Left lung (tissue), 10 donors: ENCODE measurements around the gene DIP2C. TPM values are rescaled to one million over a fixed set of nuclear protein-coding genes. Genes with fewer than 3 reads are reported as not detected.

Source experiments
- ATAC-seq: fragments of 200-7000 bp; cut with Tn5 transposase; one replicate; pipeline ENCODE4 v1.9.1; 2020; ENCODE audit warnings: moderate library complexity
- DNase-seq, 4 donors: peaks; one replicate each; pipeline ENCODE4 v3.0.0-alpha.2; 2013 to 2020
- H3K27ac ChIP-seq, 2 donors: fragments of 200-600 bp; sonication (generic) in 1 of 2; one replicate each; pipeline versions ENCODE4 v1.5.0 to v1.8.0; 2020 to 2021
- H3K27me3 ChIP-seq, 2 donors: fragments of 200-600 bp; sonication (generic) in 1 of 2; one replicate each; pipeline versions ENCODE4 v1.5.0 to v1.8.0; 2020 to 2021
- H3K36me3 ChIP-seq, 2 donors: fragments of 200-600 bp; sonication (generic) in 1 of 2; one replicate each; pipeline versions ENCODE4 v1.5.0 to v1.8.0; 2020 to 2021
- H3K4me1 ChIP-seq, 2 donors: fragments of 200-600 bp; one replicate each; pipeline ENCODE4 v1.8.0; 2021
- H3K4me3 ChIP-seq, 2 donors: fragments of 200-600 bp; sonication (generic) in 1 of 2; one replicate each; pipeline versions ENCODE4 v1.5.0 to v1.8.0; 2020 to 2021; ENCODE audit warnings: mild to moderate bottlenecking in 1 of 2
- H3K9me3 ChIP-seq, 2 donors: fragments of 200-600 bp; sonication (generic) in 1 of 2; one replicate each; pipeline versions ENCODE4 v1.5.0 to v1.8.0; 2020 to 2021
- CTCF ChIP-seq, 2 donors: fragments of 200-600 bp; sonication (generic) in 1 of 2; IDR thresholded peaks; one replicate each; pipeline versions ENCODE4 v1.5.0 to v1.8.0; 2021; ENCODE audit warnings: antibody characterized with exemption in 2 of 2
- intact Hi-C, 2 donors: fragments of 100-400 bp; cut with DNase I; formaldehyde crosslinking; loops; one replicate each; pipeline versions ENCODE4 v1.11.2 to v1.14.2; 2022
- polyA plus RNA-seq, 6 donors: library from polyadenylated mRNA; unstranded; fragments of 120-200 nt; gene quantifications; one replicate each; pipeline ENCODE4 v1.2.1, GENCODE V29; 2013; ENCODE audit not compliant: insufficient read length in 6 of 6
- total RNA-seq, 2 donors: library from RNA; stranded (reverse); fragmentation: NEBNext Ultra II Directional; extraction: Animal tissue kit (Norgen Biotek cat#: 25700); gene quantifications; one replicate each; pipeline ENCODE4 v1.2.1, GENCODE V29; 2021
- donor health status: DM: no; HTN: yes; CAD: no.
- donor health status: DM: no; HTN: no; CAD: no.

DIP2C gene
- total and polyA plus RNA-seq, 8 donors: 10.5 to 22.5 (median 19.5) TPM

- no peak for TF ChIP-seq CTCF (IDR thresholded peaks at IDR 0.05)
- Histone ChIP-seq H3K9me3 (no peaks in the 10 kb centered on the region), H3K4me1 (peaks cover 8 to 10% of the 10 kb centered on the region in 2 donors), H3K27ac (no peak overlapping the region), H3K27me3 (no peaks in the 10 kb centered on the region), H3K36me3 (no peaks in the 10 kb centered on the region), H3K4me3 (no peak overlapping the region)
- intact Hi-C loops: no loop called here
- ATAC-seq (no peak), DNase-seq (no peak)
Observed at GRCh38 chr10:609868-610545, 79.5 kb downstream of the DIP2C start.

- peaks cover under 1 to 6% of the 10 kb centered on the region in 2 donors for H3K4me1 ChIP-seq
- no peak overlapping the region for H3K4me3 ChIP-seq
- no peaks in the 10 kb centered on the region for H3K9me3 ChIP-seq
- H3K27ac ChIP-seq: no peak overlapping the region
- H3K27me3 ChIP-seq: no peaks in the 10 kb centered on the region
- ATAC-seq (no peak), DNase-seq (no peak)
- TF ChIP-seq CTCF (IDR thresholded peaks at IDR 0.05): no peak
- H3K36me3 ChIP-seq: no peaks in the 10 kb centered on the region
- intact Hi-C loops: no loop called here
Observed at GRCh38 chr10:609262-609658, 80.2 kb downstream of the DIP2C start.

DNA sequence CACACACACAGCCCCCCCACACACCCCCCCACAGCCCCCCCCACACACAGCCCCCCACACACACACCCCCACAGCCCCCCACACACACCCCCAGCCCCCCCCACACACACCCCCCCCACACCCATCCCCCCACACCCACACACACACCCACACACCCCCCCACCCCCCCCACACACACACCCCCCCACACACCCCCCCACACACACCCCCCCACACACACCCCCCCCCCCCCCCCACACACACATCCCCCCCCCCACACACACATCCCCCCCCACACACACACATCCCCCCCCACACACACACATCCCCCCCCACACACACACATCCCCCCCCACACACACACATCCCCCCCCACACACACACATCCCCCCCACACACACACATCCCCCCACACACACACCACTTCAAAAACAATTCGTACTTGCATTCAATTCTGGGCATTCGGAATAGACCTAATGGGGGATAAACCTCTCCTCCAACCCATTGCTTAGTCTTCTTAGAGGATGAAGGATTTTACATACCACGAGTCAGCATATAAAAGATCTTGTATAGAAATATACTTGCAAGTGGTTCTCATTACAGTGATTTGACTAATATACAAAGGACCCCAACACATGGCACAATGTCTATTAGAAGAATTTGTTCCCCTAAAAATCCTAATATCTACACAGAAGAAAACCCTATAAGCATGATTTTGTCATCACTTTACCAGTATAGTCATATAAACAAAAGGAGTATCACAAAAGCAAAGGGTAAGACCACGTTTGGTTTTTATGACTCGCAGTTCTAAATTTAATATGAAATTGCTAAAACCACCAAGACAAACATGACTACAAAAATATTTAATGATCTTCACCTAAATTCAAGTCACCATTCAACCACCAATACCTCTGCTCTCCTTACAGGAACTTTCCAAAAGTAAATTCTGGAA is 80.9 kb downstream of the DIP2C start:
- H3K36me3 ChIP-seq: no peaks in the 10 kb centered on the region
- intact Hi-C loops: no loop called here

GRCh38 chr10:607545-608185 is 81.8 kb downstream of the DIP2C start:
- H3K27me3 ChIP-seq: no peaks in the 10 kb centered on the region
- DNase-seq (no peak), ATAC-seq (no peak)
- no peak overlapping the region for H3K27ac ChIP-seq
- no peak overlapping the region for H3K4me3 ChIP-seq
- no peaks in the 10 kb centered on the region for H3K4me1 ChIP-seq
- H3K9me3 ChIP-seq: no peaks in the 10 kb centered on the region
- TF ChIP-seq CTCF (IDR thresholded peaks at IDR 0.05): no peak
- intact Hi-C loops: no loop called here
- H3K36me3 ChIP-seq: no peaks in the 10 kb centered on the region

More for the DNA sequence above, 80.9 kb downstream of the DIP2C start:
- H3K4me1 ChIP-seq: no peaks in the 10 kb centered on the region
- DNase-seq (no peak), ATAC-seq (no peak)
- no peak overlapping the region for H3K27ac ChIP-seq
- H3K9me3 ChIP-seq: no peaks in the 10 kb centered on the region
- no peaks in the 10 kb centered on the region for H3K27me3 ChIP-seq
- no peak overlapping the region for H3K4me3 ChIP-seq
- TF ChIP-seq CTCF (IDR thresholded peaks at IDR 0.05): no peak
